ENCODE measurements around the gene TGM3.

The TGM3 gene

DNA sequence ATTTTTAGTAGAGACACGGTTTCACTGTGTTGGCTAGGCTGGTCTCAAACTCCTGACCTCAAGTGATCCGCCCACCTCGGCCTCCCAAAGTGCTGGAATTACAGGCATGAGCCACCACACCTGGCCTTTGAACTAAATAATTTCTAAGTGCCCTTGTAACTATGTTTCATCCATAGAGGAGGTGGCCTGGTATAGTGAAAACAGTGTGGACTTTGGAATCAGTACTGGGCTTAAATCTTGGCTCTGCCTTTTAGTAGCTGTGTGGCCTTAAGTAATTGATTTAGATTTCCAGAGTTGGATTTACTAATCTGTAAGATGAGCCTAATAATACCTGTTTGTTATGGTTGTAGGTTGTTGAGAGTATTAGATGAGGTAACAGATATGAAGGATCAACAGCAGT lies 14.2 kb upstream of the TGM3 start:
- TF ChIP-seq POLR2AphosphoS5 (IDR thresholded peaks at IDR 0.05; ENCODE audit: low read depth, low read length) (no peak), TAF1 (IDR thresholded peaks at IDR 0.05; ENCODE audit: borderline replicate concordance, insufficient read depth, low read length) (no peak), SIN3A (IDR thresholded peaks at IDR 0.05; ENCODE audit: borderline replicate concordance, insufficient read depth, low read length) (no peak), FOXP2 (optimal IDR thresholded peaks at IDR 0.05; ENCODE audit: borderline replicate concordance, extremely low read depth, extremely low read length, insufficient read depth) (no peak)
- TF ChIP-seq, protein P1, sequence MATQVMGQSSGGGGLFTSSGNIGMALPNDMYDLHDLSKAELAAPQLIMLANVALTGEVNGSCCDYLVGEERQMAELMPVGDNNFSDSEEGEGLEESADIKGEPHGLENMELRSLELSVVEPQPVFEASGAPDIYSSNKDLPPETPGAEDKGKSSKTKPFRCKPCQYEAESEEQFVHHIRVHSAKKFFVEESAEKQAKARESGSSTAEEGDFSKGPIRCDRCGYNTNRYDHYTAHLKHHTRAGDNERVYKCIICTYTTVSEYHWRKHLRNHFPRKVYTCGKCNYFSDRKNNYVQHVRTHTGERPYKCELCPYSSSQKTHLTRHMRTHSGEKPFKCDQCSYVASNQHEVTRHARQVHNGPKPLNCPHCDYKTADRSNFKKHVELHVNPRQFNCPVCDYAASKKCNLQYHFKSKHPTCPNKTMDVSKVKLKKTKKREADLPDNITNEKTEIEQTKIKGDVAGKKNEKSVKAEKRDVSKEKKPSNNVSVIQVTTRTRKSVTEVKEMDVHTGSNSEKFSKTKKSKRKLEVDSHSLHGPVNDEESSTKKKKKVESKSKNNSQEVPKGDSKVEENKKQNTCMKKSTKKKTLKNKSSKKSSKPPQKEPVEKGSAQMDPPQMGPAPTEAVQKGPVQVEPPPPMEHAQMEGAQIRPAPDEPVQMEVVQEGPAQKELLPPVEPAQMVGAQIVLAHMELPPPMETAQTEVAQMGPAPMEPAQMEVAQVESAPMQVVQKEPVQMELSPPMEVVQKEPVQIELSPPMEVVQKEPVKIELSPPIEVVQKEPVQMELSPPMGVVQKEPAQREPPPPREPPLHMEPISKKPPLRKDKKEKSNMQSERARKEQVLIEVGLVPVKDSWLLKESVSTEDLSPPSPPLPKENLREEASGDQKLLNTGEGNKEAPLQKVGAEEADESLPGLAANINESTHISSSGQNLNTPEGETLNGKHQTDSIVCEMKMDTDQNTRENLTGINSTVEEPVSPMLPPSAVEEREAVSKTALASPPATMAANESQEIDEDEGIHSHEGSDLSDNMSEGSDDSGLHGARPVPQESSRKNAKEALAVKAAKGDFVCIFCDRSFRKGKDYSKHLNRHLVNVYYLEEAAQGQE (IDR thresholded peaks at IDR 0.05; ENCODE audit: insufficient read depth in 1 of 2, low read depth in 2 of 2, low read length in 2 of 2): no peak

DNA sequence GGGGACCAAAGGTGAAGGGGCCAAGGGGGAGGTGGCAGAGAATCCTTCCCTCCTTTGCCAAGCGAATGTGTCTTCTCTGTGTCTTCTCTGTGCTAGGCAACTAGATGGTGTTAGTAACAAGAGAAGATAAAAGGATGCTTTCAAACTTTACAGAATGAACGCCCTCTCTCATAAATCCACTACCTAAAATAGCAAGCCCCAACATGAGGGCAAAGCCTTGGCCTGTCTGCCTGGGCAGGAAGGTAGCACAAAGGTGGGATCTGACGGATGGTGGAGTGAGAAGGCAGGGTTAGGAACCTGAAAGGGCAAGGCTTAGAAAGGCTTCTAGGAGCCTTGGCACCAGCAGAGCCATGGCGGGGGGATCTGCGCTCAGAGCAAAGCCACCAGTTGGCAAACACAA lies 13.6 kb upstream of the TGM3 start:
- TF ChIP-seq TAF1 (IDR thresholded peaks at IDR 0.05; ENCODE audit: borderline replicate concordance, insufficient read depth, low read length) (no peak), POLR2AphosphoS5 (IDR thresholded peaks at IDR 0.05; ENCODE audit: low read depth, low read length) (no peak), FOXP2 (optimal IDR thresholded peaks at IDR 0.05; ENCODE audit: borderline replicate concordance, extremely low read depth, extremely low read length, insufficient read depth) (no peak), SIN3A (IDR thresholded peaks at IDR 0.05; ENCODE audit: borderline replicate concordance, insufficient read depth, low read length) (no peak)
- TF ChIP-seq, protein P1 (IDR thresholded peaks at IDR 0.05; ENCODE audit: insufficient read depth in 1 of 2, low read depth in 2 of 2, low read length in 2 of 2): no peak

GRCh38 chr20:2283706-2284423 lies 11.9 kb upstream of the TGM3 start:
- TF ChIP-seq SIN3A (IDR thresholded peaks at IDR 0.05; ENCODE audit: borderline replicate concordance, insufficient read depth, low read length): no peak
- TF ChIP-seq TAF1 (IDR thresholded peaks at IDR 0.05; ENCODE audit: borderline replicate concordance, insufficient read depth, low read length): no peak
- TF ChIP-seq POLR2AphosphoS5 (IDR thresholded peaks at IDR 0.05; ENCODE audit: low read depth, low read length): no peak
- no peak for TF ChIP-seq FOXP2 (optimal IDR thresholded peaks at IDR 0.05; ENCODE audit: borderline replicate concordance, extremely low read depth, extremely low read length, insufficient read depth)

- TF ChIP-seq FOXP2 (optimal IDR thresholded peaks at IDR 0.05; ENCODE audit: borderline replicate concordance, extremely low read depth, extremely low read length, insufficient read depth) (no peak), POLR2AphosphoS5 (IDR thresholded peaks at IDR 0.05; ENCODE audit: low read depth, low read length) (no peak), TAF1 (IDR thresholded peaks at IDR 0.05; ENCODE audit: borderline replicate concordance, insufficient read depth, low read length) (no peak), SIN3A (IDR thresholded peaks at IDR 0.05; ENCODE audit: borderline replicate concordance, insufficient read depth, low read length) (no peak)
- TF ChIP-seq, protein P1 (IDR thresholded peaks at IDR 0.05; ENCODE audit: insufficient read depth in 1 of 2, low read depth in 2 of 2, low read length in 2 of 2): no peak
These were observed 10.6 kb upstream of the TGM3 start for GRCh38 chr20:2285193-2285592.

- TF ChIP-seq SIN3A (IDR thresholded peaks at IDR 0.05; ENCODE audit: borderline replicate concordance, insufficient read depth, low read length): no peak
- no peak for TF ChIP-seq POLR2AphosphoS5 (IDR thresholded peaks at IDR 0.05; ENCODE audit: low read depth, low read length)
- TF ChIP-seq FOXP2 (optimal IDR thresholded peaks at IDR 0.05; ENCODE audit: borderline replicate concordance, extremely low read depth, extremely low read length, insufficient read depth): no peak
- TF ChIP-seq TAF1 (IDR thresholded peaks at IDR 0.05; ENCODE audit: borderline replicate concordance, insufficient read depth, low read length): no peak
- TF ChIP-seq, protein P1 (IDR thresholded peaks at IDR 0.05; ENCODE audit: insufficient read depth in 1 of 2, low read depth in 2 of 2, low read length in 2 of 2): no peak
These were observed 10.2 kb upstream of the TGM3 start for GRCh38 chr20:2285613-2286012.
